Uterus (tissue), 4 donors: Measurements from ENCODE around the gene TEX9. TPM values are rescaled to one million over a fixed set of nuclear protein-coding genes. Genes with fewer than 3 reads are reported as not detected.
A peak's percentile ranks its signal among the peaks of the same experiment; 100 is the strongest.

Source experiments
- DNase-seq, 2 donors: peaks; one replicate each; pipeline ENCODE4 v3.0.0-alpha.2; 2019 to 2020
- H3K27ac ChIP-seq, 2 donors: fragments of 200-600 bp; sonication (generic); 1 replicate in 1 of 2; 2 replicates in 1 of 2; pipeline ENCODE4 v1.5.1; 2016 to 2018
- H3K27me3 ChIP-seq, 2 donors: fragments of 200-600 bp; sonication (generic); one replicate each; pipeline ENCODE4 v1.5.1; 2018 to 2019; ENCODE audit warnings: control low read depth in 1 of 2
- H3K36me3 ChIP-seq, 2 donors: fragments of 200-600 bp; sonication (generic); one replicate each; pipeline ENCODE4 v1.5.1; 2019; ENCODE audit warnings: control low read depth in 1 of 2
- H3K4me1 ChIP-seq, 2 donors: fragments of 200-600 bp; sonication (generic); one replicate each; pipeline ENCODE4 v1.5.1; 2018 to 2019; ENCODE audit warnings: control low read depth in 1 of 2
- H3K4me3 ChIP-seq, 2 donors: fragments of 200-600 bp; sonication (generic); 1 replicate in 1 of 2; 2 replicates in 1 of 2; pipeline ENCODE4 v1.5.1; 2018 to 2019; ENCODE audit warnings: mild to moderate bottlenecking in 1 of 2
- H3K9me3 ChIP-seq, 2 donors: fragments of 200-600 bp; sonication (generic); one replicate each; pipeline ENCODE4 v1.5.1; 2019; ENCODE audit warnings: control low read depth in 1 of 2
- POLR2A ChIP-seq, 2 donors: fragments of 450-650 bp; IDR thresholded peaks; one replicate each; pipeline ENCODE4 v1.6.1; 2016; ENCODE audit warnings: antibody characterized with exemption in 2 of 2, mild to moderate bottlenecking in 1 of 2, moderate library complexity in 1 of 2
- intact Hi-C: fragments of 100-400 bp; cut with DNase I; formaldehyde crosslinking; loops from one replicate; pipeline ENCODE4 v1.15.1; 2023; ENCODE audit warnings: low total_unique reads
- total RNA-seq, 4 donors: library from RNA; depleted of rRNA in 3 of 4; stranded (reverse); fragments of >200 nt in 3 of 4; gene quantifications; one replicate each; pipeline versions ENCODE4 v1.1.0 to v1.2.4, GENCODE V29; 2014 to 2023
- TF ChIP-seq, protein P1 (sequence below), 4 experiments: fragments of 200-600 bp in 2 of 4; fragments of 450-650 bp in 2 of 4; sonication (generic) in 2 of 4; IDR thresholded peaks; one replicate each; pipeline ENCODE4 v1.5.1; 2016 to 2019; ENCODE audit warnings: antibody characterized with exemption in 4 of 4, mild to moderate bottlenecking in 2 of 4, moderate library complexity in 1 of 4
- donor health status: DM: yes; HTN: yes; CAD: no.

The TEX9 gene
- total RNA-seq, 4 donors from 2014 or later = 0.88 to 33.4 (median 12.7) TPM

GRCh38 chr15:56358604-56359003 lies 6.6 kb upstream of the TEX9 start:
- TF ChIP-seq, protein P1, sequence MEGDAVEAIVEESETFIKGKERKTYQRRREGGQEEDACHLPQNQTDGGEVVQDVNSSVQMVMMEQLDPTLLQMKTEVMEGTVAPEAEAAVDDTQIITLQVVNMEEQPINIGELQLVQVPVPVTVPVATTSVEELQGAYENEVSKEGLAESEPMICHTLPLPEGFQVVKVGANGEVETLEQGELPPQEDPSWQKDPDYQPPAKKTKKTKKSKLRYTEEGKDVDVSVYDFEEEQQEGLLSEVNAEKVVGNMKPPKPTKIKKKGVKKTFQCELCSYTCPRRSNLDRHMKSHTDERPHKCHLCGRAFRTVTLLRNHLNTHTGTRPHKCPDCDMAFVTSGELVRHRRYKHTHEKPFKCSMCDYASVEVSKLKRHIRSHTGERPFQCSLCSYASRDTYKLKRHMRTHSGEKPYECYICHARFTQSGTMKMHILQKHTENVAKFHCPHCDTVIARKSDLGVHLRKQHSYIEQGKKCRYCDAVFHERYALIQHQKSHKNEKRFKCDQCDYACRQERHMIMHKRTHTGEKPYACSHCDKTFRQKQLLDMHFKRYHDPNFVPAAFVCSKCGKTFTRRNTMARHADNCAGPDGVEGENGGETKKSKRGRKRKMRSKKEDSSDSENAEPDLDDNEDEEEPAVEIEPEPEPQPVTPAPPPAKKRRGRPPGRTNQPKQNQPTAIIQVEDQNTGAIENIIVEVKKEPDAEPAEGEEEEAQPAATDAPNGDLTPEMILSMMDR (IDR thresholded peaks at IDR 0.05) = no peak
- TF ChIP-seq POLR2A (IDR thresholded peaks at IDR 0.05) = no peak
- H3K4me1 ChIP-seq = no peaks in the 10 kb centered on the region
- intact Hi-C loops = no loop called here
- no peaks in the 10 kb centered on the region for H3K36me3 ChIP-seq
- H3K9me3 ChIP-seq = no peaks in the 10 kb centered on the region
- DNase-seq = no peak
- H3K27me3 ChIP-seq = no peaks in the 10 kb centered on the region
- H3K27ac ChIP-seq = no peak overlapping the region
- no peak overlapping the region for H3K4me3 ChIP-seq

- intact Hi-C loops = no loop called here
- no peak for DNase-seq
- Histone ChIP-seq H3K4me3 (no peak overlapping the region), H3K36me3 (no peaks in the 10 kb centered on the region), H3K27me3 (no peaks in the 10 kb centered on the region), H3K9me3 (no peaks in the 10 kb centered on the region), H3K27ac (no peak overlapping the region), H3K4me1 (no peaks in the 10 kb centered on the region)
- TF ChIP-seq POLR2A (IDR thresholded peaks at IDR 0.05) = no peak
- TF ChIP-seq, protein P1 (IDR thresholded peaks at IDR 0.05) = no peak
Observed at GRCh38 chr15:56361987-56362386, 3.2 kb upstream of the TEX9 start.

GRCh38 chr15:56366211-56366610 lies 985 bp downstream of the TEX9 start:
- Histone ChIP-seq H3K4me1 (no peaks in the 10 kb centered on the region), H3K9me3 (no peaks in the 10 kb centered on the region), H3K27me3 (no peaks in the 10 kb centered on the region), H3K27ac (no peak overlapping the region), H3K4me3 (peak overlapping the region; percentile 61 to 76), H3K36me3 (no peaks in the 10 kb centered on the region)
- DNase-seq = no peak
- TF ChIP-seq POLR2A (IDR thresholded peaks at IDR 0.05) = no peak
- TF ChIP-seq, protein P1 (IDR thresholded peaks at IDR 0.05) = no peak
- intact Hi-C loops = no loop called here

DNA sequence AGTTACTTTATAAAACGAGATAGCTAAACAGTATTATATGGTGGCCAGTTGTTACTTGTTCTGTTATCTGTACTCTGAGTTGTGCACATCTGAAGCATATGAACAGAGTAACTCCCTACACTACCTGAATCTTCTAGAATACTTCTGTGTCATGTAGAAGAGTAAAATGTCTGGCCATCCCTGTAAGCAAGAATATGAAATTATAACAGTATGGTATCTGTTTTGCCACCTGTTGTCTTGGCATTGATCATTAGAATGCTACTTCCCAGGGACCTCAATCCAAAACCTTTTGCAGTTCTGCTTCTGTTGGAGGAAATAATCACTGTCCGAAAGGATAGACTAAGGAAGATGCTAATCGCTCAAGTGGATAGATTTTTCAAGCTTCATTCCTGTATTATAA lies 1.9 kb downstream of the TEX9 start:
- intact Hi-C loops = no loop called here
- Histone ChIP-seq H3K4me1 (no peaks in the 10 kb centered on the region), H3K36me3 (no peaks in the 10 kb centered on the region), H3K9me3 (no peaks in the 10 kb centered on the region), H3K27ac (no peak overlapping the region), H3K27me3 (no peaks in the 10 kb centered on the region), H3K4me3 (no peak overlapping the region)
- no peak for DNase-seq
- TF ChIP-seq, protein P1 (IDR thresholded peaks at IDR 0.05) = no peak
- no peak for TF ChIP-seq POLR2A (IDR thresholded peaks at IDR 0.05)

DNA sequence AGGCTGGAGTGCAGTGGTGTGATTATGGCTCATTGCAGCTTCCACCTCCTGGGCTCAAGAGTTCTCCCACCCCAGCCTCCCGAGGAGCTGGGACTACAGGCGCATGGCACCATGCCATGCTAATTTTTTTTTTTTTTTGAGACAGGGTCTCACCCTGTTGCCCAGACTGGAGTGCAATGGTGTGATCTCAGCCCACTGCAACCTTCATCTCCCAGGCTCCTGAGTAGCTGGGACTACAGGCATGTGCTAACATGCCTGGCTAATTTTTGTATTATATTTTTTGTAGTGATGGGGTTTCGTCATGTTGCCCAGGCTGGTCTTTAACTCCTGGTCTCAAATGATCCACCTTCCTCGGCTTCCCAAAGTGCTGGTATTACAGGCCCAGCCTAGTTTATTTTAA lies 4.0 kb downstream of the TEX9 start:
- no peak for DNase-seq
- Histone ChIP-seq H3K4me3 (no peak overlapping the region), H3K9me3 (no peaks in the 10 kb centered on the region), H3K36me3 (no peaks in the 10 kb centered on the region), H3K4me1 (no peaks in the 10 kb centered on the region), H3K27ac (no peak overlapping the region), H3K27me3 (no peaks in the 10 kb centered on the region)
- TF ChIP-seq, protein P1 (IDR thresholded peaks at IDR 0.05) = no peak
- TF ChIP-seq POLR2A (IDR thresholded peaks at IDR 0.05) = no peak
- intact Hi-C loops = no loop called here
